Chondrocyte (in vitro differentiated cells): Measurements from ENCODE around the gene FAM131C. TPM values are rescaled to one million over a fixed set of nuclear protein-coding genes. Genes with fewer than 3 reads are reported as not detected.
"Not testable (repeated sequence)": the region's sequence is repeated elsewhere in the genome, so short reads cannot be mapped to it uniquely, and the experiment has no call there.

Experiments
- DNase-seq: peaks from one replicate; pipeline ENCODE4 v3.0.0; 2021; ENCODE audit warnings: mixed read lengths, low spot score
- H3K27ac Mint-ChIP-seq: one replicate; pipeline ENCODE4 v1.8.0; 2021; ENCODE audit warnings: mild to moderate bottlenecking, moderate library complexity, mixed read lengths; ENCODE audit not compliant: unreplicated experiment
- H3K27me3 Mint-ChIP-seq: 2 replicates; pipeline ENCODE4 v1.8.0; 2021; ENCODE audit warnings: low read depth, mixed read lengths
- H3K36me3 Mint-ChIP-seq: 2 replicates; pipeline ENCODE4 v1.8.0; 2021; ENCODE audit warnings: low read depth, mixed read lengths
- H3K4me1 Mint-ChIP-seq: 2 replicates; pipeline ENCODE4 v1.8.0; 2021; ENCODE audit warnings: low read depth, mild to moderate bottlenecking, mixed read lengths
- H3K4me3 Mint-ChIP-seq: one replicate; pipeline ENCODE4 v1.8.0; 2021; ENCODE audit warnings: mild to moderate bottlenecking, moderate library complexity, mixed read lengths; ENCODE audit not compliant: unreplicated experiment
- H3K9me3 Mint-ChIP-seq: 2 replicates; pipeline ENCODE4 v1.8.0; 2021; ENCODE audit warnings: low read depth, mixed read lengths
- total RNA-seq: library from RNA; stranded (reverse); gene quantifications from 3 replicates; pipeline ENCODE4 v1.2.1, GENCODE V29; 2021
- TF ChIP-seq, protein P1 (sequence below): fragments of 200-600 bp; sonication (generic); IDR thresholded peaks from 2 replicates; pipeline ENCODE4 v1.5.0; 2021; ENCODE audit warnings: antibody characterized with exemption, mild to moderate bottlenecking, moderate library complexity

FAM131C gene
- total RNA-seq, 1 donor from 2014 or later: 0.70 TPM

GRCh38 chr1:16022393-16022792, 51.1 kb downstream of the FAM131C start:
- TF ChIP-seq, protein P1, sequence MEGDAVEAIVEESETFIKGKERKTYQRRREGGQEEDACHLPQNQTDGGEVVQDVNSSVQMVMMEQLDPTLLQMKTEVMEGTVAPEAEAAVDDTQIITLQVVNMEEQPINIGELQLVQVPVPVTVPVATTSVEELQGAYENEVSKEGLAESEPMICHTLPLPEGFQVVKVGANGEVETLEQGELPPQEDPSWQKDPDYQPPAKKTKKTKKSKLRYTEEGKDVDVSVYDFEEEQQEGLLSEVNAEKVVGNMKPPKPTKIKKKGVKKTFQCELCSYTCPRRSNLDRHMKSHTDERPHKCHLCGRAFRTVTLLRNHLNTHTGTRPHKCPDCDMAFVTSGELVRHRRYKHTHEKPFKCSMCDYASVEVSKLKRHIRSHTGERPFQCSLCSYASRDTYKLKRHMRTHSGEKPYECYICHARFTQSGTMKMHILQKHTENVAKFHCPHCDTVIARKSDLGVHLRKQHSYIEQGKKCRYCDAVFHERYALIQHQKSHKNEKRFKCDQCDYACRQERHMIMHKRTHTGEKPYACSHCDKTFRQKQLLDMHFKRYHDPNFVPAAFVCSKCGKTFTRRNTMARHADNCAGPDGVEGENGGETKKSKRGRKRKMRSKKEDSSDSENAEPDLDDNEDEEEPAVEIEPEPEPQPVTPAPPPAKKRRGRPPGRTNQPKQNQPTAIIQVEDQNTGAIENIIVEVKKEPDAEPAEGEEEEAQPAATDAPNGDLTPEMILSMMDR: no peak
- H3K4me3 Mint-ChIP-seq: no peak overlapping the region
- peaks cover 30% of the 10 kb centered on the region for H3K4me1 Mint-ChIP-seq
- H3K27ac Mint-ChIP-seq: no peak overlapping the region
- H3K36me3 Mint-ChIP-seq: no peaks in the 10 kb centered on the region
- no peaks in the 10 kb centered on the region for H3K27me3 Mint-ChIP-seq
- DNase-seq: no peak
- H3K9me3 Mint-ChIP-seq: no peaks in the 10 kb centered on the region

GRCh38 chr1:16021681-16022080, 51.8 kb downstream of the FAM131C start, which contains the start of gene CLCNKA:
CLCNKA (plus strand) TSS chr1:16022036; CDS start chr1:16022620, 584 bp downstream.
- no peak within 1 kb of the TSS for H3K27ac Mint-ChIP-seq
- no peaks in the 10 kb centered on the region for H3K9me3 Mint-ChIP-seq
- TF ChIP-seq, protein P1: no peak
- no peaks in the 10 kb centered on the region for H3K27me3 Mint-ChIP-seq
- no peaks in the 10 kb centered on the region for H3K36me3 Mint-ChIP-seq
- no peak within 1 kb of the TSS for H3K4me3 Mint-ChIP-seq
- no peak for DNase-seq
- H3K4me1 Mint-ChIP-seq: peaks cover 37% of the 10 kb centered on the region

DNA sequence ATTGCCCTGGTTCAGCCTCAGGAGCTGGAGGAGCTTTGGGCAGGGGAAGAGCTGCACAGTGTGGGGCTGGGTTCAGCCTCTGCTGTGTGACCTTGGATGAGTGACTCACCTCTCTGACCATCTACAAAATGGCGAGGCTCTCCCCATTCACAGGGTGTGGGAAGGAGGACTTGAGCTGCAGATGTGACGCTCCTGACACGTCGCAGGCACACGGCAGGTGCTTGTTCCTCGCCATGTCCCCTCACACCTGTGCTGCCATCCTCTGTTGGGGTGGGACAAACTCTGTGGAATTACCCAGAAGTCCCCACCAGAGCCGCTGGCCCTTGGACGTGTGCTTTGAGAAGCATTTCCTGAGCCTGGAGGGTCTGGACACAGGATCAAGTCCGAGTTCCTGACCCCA, 52.6 kb downstream of the FAM131C start:
- not testable (repeated sequence) for H3K9me3 Mint-ChIP-seq, H3K4me3 Mint-ChIP-seq, H3K27ac Mint-ChIP-seq, DNase-seq, H3K36me3 Mint-ChIP-seq, H3K27me3 Mint-ChIP-seq
- H3K4me1 Mint-ChIP-seq: peaks cover 44% of the 10 kb centered on the region

GRCh38 chr1:16020325-16020724, 53.1 kb downstream of the FAM131C start:
- Mint-ChIP-seq H3K36me3 (peaks cover 2% of the 10 kb centered on the region), H3K27ac (no peak overlapping the region), H3K4me1 (peaks cover 49% of the 10 kb centered on the region), H3K27me3 (no peaks in the 10 kb centered on the region), H3K4me3 (no peak overlapping the region), H3K9me3 (no peaks in the 10 kb centered on the region)
- TF ChIP-seq, protein P1: no peak
- no peak for DNase-seq

DNA sequence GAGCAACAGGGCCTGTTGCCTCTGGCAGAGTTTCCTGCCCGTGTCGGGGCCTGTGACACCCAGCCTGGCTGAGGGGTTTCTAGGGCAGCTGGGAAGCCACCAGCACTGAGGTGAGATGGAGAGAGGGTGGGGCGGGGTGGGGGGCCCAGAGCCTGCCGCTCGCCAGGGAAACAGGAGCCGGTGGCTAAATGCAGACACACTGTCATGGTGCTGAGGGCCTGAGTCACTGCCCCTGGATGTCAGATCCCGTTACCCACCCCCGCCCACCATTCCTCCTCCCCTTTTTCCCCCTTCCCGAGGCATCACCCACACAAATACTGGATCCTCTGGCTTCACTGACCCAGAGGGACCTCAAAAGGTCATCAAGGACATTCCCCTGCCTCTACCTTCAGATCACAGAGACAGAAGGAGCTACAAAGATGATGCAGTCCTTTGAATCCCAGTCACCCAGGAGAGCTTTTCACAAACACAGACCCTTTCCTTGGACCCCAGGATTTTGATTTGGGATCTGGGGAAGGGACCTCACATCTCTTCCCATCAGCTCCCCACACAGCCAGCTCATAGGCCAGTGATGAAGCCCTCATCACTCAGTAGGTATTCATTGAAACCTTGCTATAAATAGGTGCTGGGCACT, 53.7 kb downstream of the FAM131C start:
- H3K9me3 Mint-ChIP-seq: no peaks in the 10 kb centered on the region
- peak overlapping the region; percentile 9 for H3K4me3 Mint-ChIP-seq
- peaks cover 4% of the 10 kb centered on the region for H3K36me3 Mint-ChIP-seq
- DNase-seq: no peak
- peaks cover 55% of the 10 kb centered on the region for H3K4me1 Mint-ChIP-seq
- no peaks in the 10 kb centered on the region for H3K27me3 Mint-ChIP-seq
- peak overlapping the region; percentile 99 for H3K27ac Mint-ChIP-seq
- TF ChIP-seq, protein P1: no peak
